ENCODE measurements around the gene TICAM2. TPM values are rescaled to one million over a fixed set of nuclear protein-coding genes. Genes with fewer than 3 reads are reported as not detected.

The TICAM2 gene
- total and polyA plus RNA-seq, 5 experiments from 2014 or later = 1.5 TPM; not detected in 4

- peaks cover 8 to 21% (median 16%) of the 10 kb centered on the region in 4 donors for H3K4me1 Mint-ChIP-seq
- no peaks in the 10 kb centered on the region for H3K27me3 Mint-ChIP-seq
- H3K36me3 Mint-ChIP-seq = peaks cover 0 to 2% (median 0%) of the 10 kb centered on the region in 3 donors
- H3K9me3 Mint-ChIP-seq = no peaks in the 10 kb centered on the region
- H3K4me3 Mint-ChIP-seq = peak overlapping the region in 5 of 10 donors; percentile 7 to 42 (median 18)
- peak overlapping the region; percentile 23 to 82 (median 60) for H3K27ac Mint-ChIP-seq
- DNase-seq = no peak
- POLR2A ChIA-PET = interaction anchor here (2.4 kb wide), 1 partner anchor 214 kb away, joined by 9 read pairs; the partner anchor contains the start of genes AP3S1 and ATG12
- ATAC-seq = no peak
Measured at GRCh38 chr5:115627295-115627865, 25.1 kb upstream of the TICAM2 start.

- peak overlapping the region in 3 of 10 donors; percentile 94 to 98 (median 97) for H3K27ac Mint-ChIP-seq
- H3K27me3 Mint-ChIP-seq = no peaks in the 10 kb centered on the region
- no peaks in the 10 kb centered on the region for H3K9me3 Mint-ChIP-seq
- DNase-seq (no peak), ATAC-seq (peak; percentile 11 to 20)
- peaks cover 0 to 8% (median 0%) of the 10 kb centered on the region in 3 donors for H3K36me3 Mint-ChIP-seq
- H3K4me3 Mint-ChIP-seq = peak overlapping the region in 1 of 10 donors; percentile 95
- H3K4me1 Mint-ChIP-seq = peaks cover 13 to 28% (median 24%) of the 10 kb centered on the region in 4 donors
- POLR2A ChIA-PET = interaction anchor here (1.2 to 2.1 kb wide), 3 partner anchors 8 to 458 kb away, joined by 3 to 17 read pairs (median 4); partner anchors contain the start of genes COMMD10 and FEM1C
Measured at GRCh38 chr5:115626445-115626823, 24.2 kb upstream of the TICAM2 start.

- DNase-seq = peak; percentile 94 to 100 (median 99)
- Mint-ChIP-seq H3K27ac (peak within 1 kb of the TSS in 3 of 10 donors; percentile 94 to 98 (median 97)), H3K4me1 (peaks cover 16 to 32% (median 27%) of the 10 kb centered on the region in 4 donors), H3K27me3 (no peaks in the 10 kb centered on the region), H3K4me3 (peak within 1 kb of the TSS in 1 of 10 donors; percentile 95), H3K36me3 (peaks cover 0 to 12% (median 0%) of the 10 kb centered on the region in 3 donors), H3K9me3 (no peaks in the 10 kb centered on the region)
- POLR2A ChIA-PET = interaction anchor here (0.6 to 2.2 kb wide), 9 partner anchors 9 to 459 kb away, joined by 3 to 17 read pairs (median 4); partner anchors contain the start of genes AP3S1, ATG12, COMMD10 and FEM1C
- peak; percentile 89 to 90 for ATAC-seq
Measured at GRCh38 chr5:115625579-115626444, 23.5 kb upstream of the TICAM2 start, which contains the start of gene TMED7. Gene TMED7, minus strand, starts transcription at chr5:115626036. Its CDS starts 244 bp downstream, at chr5:115625792.

- no peak overlapping the region for H3K4me3 Mint-ChIP-seq
- DNase-seq = peak in 1 of 10 donors; percentile 19
- POLR2A ChIA-PET = interaction anchor here (0.8 to 2.2 kb wide), 8 partner anchors 9 to 460 kb away, joined by 3 to 17 read pairs (median 5); partner anchors contain the start of genes AP3S1, ATG12, COMMD10 and FEM1C
- H3K36me3 Mint-ChIP-seq = peaks cover 0 to 20% (median 6%) of the 10 kb centered on the region in 3 donors
- H3K27ac Mint-ChIP-seq = peak overlapping the region in 1 of 10 donors; percentile 72
- H3K9me3 Mint-ChIP-seq = no peaks in the 10 kb centered on the region
- no peaks in the 10 kb centered on the region for H3K27me3 Mint-ChIP-seq
- peaks cover 16 to 32% (median 28%) of the 10 kb centered on the region in 4 donors for H3K4me1 Mint-ChIP-seq
- no peak for ATAC-seq
Measured at GRCh38 chr5:115624994-115625393, 22.7 kb upstream of the TICAM2 start.

- H3K4me3 Mint-ChIP-seq = no peak overlapping the region
- no peaks in the 10 kb centered on the region for H3K27me3 Mint-ChIP-seq
- POLR2A ChIA-PET = interaction anchor here (0.6 to 2.2 kb wide), 4 partner anchors 8 to 217 kb away, joined by 3 to 11 read pairs (median 5); partner anchors contain the start of genes AP3S1, ATG12 and TICAM2
- no peaks in the 10 kb centered on the region for H3K9me3 Mint-ChIP-seq
- DNase-seq = no peak
- no peak for ATAC-seq
- H3K36me3 Mint-ChIP-seq = peaks cover 0 to 32% (median 7%) of the 10 kb centered on the region in 3 donors
- peaks cover 16 to 32% (median 28%) of the 10 kb centered on the region in 4 donors for H3K4me1 Mint-ChIP-seq
- H3K27ac Mint-ChIP-seq = no peak overlapping the region
Measured at GRCh38 chr5:115623658-115624057, 21.4 kb upstream of the TICAM2 start.

- H3K36me3 Mint-ChIP-seq = peaks cover 2 to 50% (median 10%) of the 10 kb centered on the region in 3 donors
- peak overlapping the region in 1 of 10 donors; percentile 10 for H3K4me3 Mint-ChIP-seq
- ATAC-seq = no peak
- H3K27me3 Mint-ChIP-seq = no peaks in the 10 kb centered on the region
- no peak for DNase-seq
- H3K9me3 Mint-ChIP-seq = no peaks in the 10 kb centered on the region
- peaks cover 20 to 31% (median 29%) of the 10 kb centered on the region in 4 donors for H3K4me1 Mint-ChIP-seq
- POLR2A ChIA-PET = no interaction called here
- peak overlapping the region in 6 of 10 donors; percentile 2 to 78 (median 31) for H3K27ac Mint-ChIP-seq
Measured at GRCh38 chr5:115621365-115621900, 19.2 kb upstream of the TICAM2 start.

GRCh38 chr5:115616892-115617291 lies 14.6 kb upstream of the TICAM2 start:
- no peak for ATAC-seq
- Mint-ChIP-seq H3K27ac (peak overlapping the region in 2 of 10 donors; percentile 32 to 36), H3K27me3 (no peaks in the 10 kb centered on the region), H3K4me1 (peaks cover 9 to 21% (median 14%) of the 10 kb centered on the region in 4 donors), H3K4me3 (no peak overlapping the region), H3K36me3 (peaks cover 4 to 81% (median 13%) of the 10 kb centered on the region in 3 donors), H3K9me3 (no peaks in the 10 kb centered on the region)
- DNase-seq = no peak
- POLR2A ChIA-PET = interaction anchor here (0.9 kb wide), 1 partner anchor 9 kb away, joined by 4 read pairs; the partner anchor contains the start of gene TMED7

GRCh38 chr5:115616472-115616871 lies 14.2 kb upstream of the TICAM2 start:
- Mint-ChIP-seq H3K27me3 (no peaks in the 10 kb centered on the region), H3K4me1 (peaks cover 8 to 19% (median 12%) of the 10 kb centered on the region in 4 donors), H3K36me3 (peaks cover 4 to 84% (median 13%) of the 10 kb centered on the region in 3 donors), H3K9me3 (no peaks in the 10 kb centered on the region), H3K27ac (peak overlapping the region in 4 of 10 donors; percentile 9 to 32 (median 14)), H3K4me3 (no peak overlapping the region)
- POLR2A ChIA-PET = interaction anchor here (0.9 kb wide), 1 partner anchor 9 kb away, joined by 4 read pairs; the partner anchor contains the start of gene TMED7
- ATAC-seq = no peak
- DNase-seq = no peak

GRCh38 chr5:115611873-115612272 lies 9.6 kb upstream of the TICAM2 start:
- H3K4me1 Mint-ChIP-seq = peaks cover 4 to 24% (median 21%) of the 10 kb centered on the region in 4 donors
- no peaks in the 10 kb centered on the region for H3K27me3 Mint-ChIP-seq
- H3K4me3 Mint-ChIP-seq = no peak overlapping the region
- POLR2A ChIA-PET = no interaction called here
- H3K36me3 Mint-ChIP-seq = peaks cover 2 to 56% (median 4%) of the 10 kb centered on the region in 3 donors
- DNase-seq (no peak), ATAC-seq (no peak)
- no peaks in the 10 kb centered on the region for H3K9me3 Mint-ChIP-seq
- H3K27ac Mint-ChIP-seq = peak overlapping the region in 2 of 10 donors; percentile 39 to 57

- Mint-ChIP-seq H3K36me3 (peaks cover 0 to 29% (median 0%) of the 10 kb centered on the region in 3 donors), H3K27ac (peak overlapping the region in 4 of 10 donors; percentile 14 to 74 (median 64)), H3K9me3 (no peaks in the 10 kb centered on the region), H3K4me1 (peaks cover 6 to 29% (median 26%) of the 10 kb centered on the region in 4 donors), H3K4me3 (no peak overlapping the region), H3K27me3 (no peaks in the 10 kb centered on the region)
- DNase-seq = no peak
- ATAC-seq = no peak
- POLR2A ChIA-PET = no interaction called here
Measured at GRCh38 chr5:115607935-115608334, 5.7 kb upstream of the TICAM2 start.

GRCh38 chr5:115605436-115605835 lies 3.2 kb upstream of the TICAM2 start:
- DNase-seq (no peak), ATAC-seq (no peak)
- H3K4me1 Mint-ChIP-seq = peaks cover 12 to 38% (median 37%) of the 10 kb centered on the region in 4 donors
- H3K27ac Mint-ChIP-seq = no peak overlapping the region
- POLR2A ChIA-PET = no interaction called here
- H3K4me3 Mint-ChIP-seq = no peak overlapping the region
- no peaks in the 10 kb centered on the region for H3K27me3 Mint-ChIP-seq
- peaks cover 0 to 12% (median 0%) of the 10 kb centered on the region in 3 donors for H3K36me3 Mint-ChIP-seq
- H3K9me3 Mint-ChIP-seq = no peaks in the 10 kb centered on the region
